Activated naive CD8-positive, alpha-beta T cell treated with anti-CD3 and anti-CD28 coated beads for 36 hours (primary cell): ENCODE measurements around the gene TERB2. TPM values are rescaled to one million over a fixed set of nuclear protein-coding genes. Genes with fewer than 3 reads are reported as not detected.
"Not testable (repeated sequence)": the region's sequence is repeated elsewhere in the genome, so short reads cannot be mapped to it uniquely, and the experiment has no call there.

Source experiments
- DNase-seq: peaks from one replicate; pipeline ENCODE4 v3.0.0; 2021
- H3K27ac Mint-ChIP-seq: one replicate; pipeline ENCODE4 v1.8.0; 2022; ENCODE audit warnings: mild to moderate bottlenecking, moderate library complexity, mixed read lengths
- H3K27me3 Mint-ChIP-seq: one replicate; pipeline ENCODE4 v1.8.0; 2022; ENCODE audit warnings: mild to moderate bottlenecking, mixed read lengths
- H3K36me3 Mint-ChIP-seq: one replicate; pipeline ENCODE4 v1.8.0; 2021; ENCODE audit warnings: mild to moderate bottlenecking, mixed read lengths
- H3K4me1 Mint-ChIP-seq: one replicate; pipeline ENCODE4 v1.8.0; 2021; ENCODE audit warnings: mixed read lengths
- H3K4me3 Mint-ChIP-seq: one replicate; pipeline ENCODE4 v1.8.0; 2022; ENCODE audit warnings: mild to moderate bottlenecking, moderate library complexity, mixed read lengths
- H3K9me3 Mint-ChIP-seq: one replicate; pipeline ENCODE4 v1.8.0; 2022; ENCODE audit warnings: mixed read lengths
- total RNA-seq, 2 experiments: library from RNA; stranded (reverse); gene quantifications; one replicate each; pipeline ENCODE4 v1.2.3, GENCODE V29; 2021

The TERB2 gene
- total RNA-seq, 2 experiments from 2014 or later: not detected

DNA sequence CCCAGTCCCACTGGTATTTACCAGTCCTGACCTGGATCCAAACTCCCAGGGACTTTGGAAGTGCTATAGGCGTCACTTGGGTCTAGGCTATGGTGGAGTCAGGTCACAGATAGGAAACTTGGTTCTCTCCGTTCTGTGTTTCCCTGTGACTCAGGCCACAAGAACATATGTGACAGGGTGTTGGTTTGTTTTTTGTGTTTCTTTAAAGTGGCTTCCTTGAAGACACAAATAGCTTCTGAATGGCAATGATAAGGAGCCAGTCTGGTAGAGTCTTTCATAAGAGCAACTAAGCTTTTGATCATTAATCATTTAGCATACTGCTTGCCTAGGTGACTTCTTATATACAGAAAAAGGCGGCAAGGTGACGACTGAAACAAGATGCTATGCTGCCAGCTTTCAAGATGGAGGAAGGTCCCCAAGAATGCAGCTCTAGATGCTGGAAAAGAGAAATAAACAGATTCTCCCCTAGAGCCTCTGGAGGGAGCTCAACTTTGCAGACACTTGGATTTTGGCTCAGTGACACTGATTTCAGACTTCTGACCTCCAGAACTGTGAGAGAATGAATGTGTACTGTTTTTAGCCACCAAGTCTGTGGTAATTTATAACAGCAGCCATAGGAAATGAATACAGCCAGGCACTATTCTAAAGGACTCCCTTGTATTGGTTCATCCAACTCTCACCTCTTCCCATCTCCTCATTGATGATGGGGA is 30.0 kb downstream of the TERB2 start:
- not testable (repeated sequence) for DNase-seq, H3K9me3 Mint-ChIP-seq, H3K36me3 Mint-ChIP-seq, H3K27ac Mint-ChIP-seq, H3K4me3 Mint-ChIP-seq, H3K4me1 Mint-ChIP-seq
- peaks cover 18% of the 10 kb centered on the region for H3K27me3 Mint-ChIP-seq

DNA sequence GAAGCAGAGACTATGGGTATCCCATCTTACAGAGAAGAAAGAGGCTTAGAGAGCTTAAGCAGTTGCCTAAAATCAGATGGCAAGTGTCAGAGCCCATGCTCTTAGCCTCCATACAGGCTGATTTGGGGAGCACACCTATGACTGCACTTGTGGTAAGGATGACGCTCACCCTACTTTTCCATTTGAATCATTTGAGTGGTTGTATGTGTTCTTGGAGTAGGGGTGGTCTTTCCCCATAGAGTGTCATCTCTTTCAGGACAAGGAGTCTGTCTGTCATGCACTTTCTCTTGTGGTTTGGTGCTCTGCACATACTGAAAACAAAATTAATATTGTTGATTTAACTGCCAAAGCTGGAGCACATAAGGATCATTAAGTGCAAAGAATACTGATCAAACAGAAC is 31.2 kb downstream of the TERB2 start:
- not testable (repeated sequence) for H3K9me3 Mint-ChIP-seq, H3K36me3 Mint-ChIP-seq, DNase-seq, H3K27ac Mint-ChIP-seq, H3K4me3 Mint-ChIP-seq, H3K4me1 Mint-ChIP-seq
- H3K27me3 Mint-ChIP-seq: peaks cover 24% of the 10 kb centered on the region

DNA sequence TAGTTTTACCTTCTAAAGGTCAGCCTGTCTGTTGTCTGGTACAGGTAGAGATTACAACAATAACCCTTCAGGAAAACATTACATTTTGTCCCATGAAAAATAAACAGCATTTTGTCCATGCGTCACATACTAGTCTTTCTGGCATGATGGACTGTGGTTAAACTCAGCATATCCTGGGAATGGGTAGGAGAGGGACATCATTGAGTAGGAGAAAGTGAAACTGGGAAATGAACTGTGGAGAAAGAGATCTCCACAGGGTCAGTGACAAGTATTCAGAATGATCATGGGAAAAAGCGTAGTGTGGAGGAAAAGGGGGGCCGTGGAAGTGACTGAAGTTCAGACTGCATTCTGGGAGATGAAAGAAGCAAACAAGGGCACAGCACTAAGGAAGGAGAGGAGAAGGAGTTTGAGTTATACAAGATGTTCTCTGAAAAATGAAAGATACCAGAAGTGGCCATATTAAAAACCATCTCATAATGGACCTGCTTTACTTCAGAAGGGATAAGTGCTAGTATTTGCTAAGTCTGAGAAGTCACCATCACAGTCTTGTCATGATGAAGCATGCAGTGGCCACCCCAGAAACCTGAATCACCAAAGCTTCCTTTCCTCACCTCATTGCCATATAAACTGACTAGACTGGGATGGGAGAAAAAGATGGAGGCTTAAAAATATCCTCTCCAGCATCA is 31.8 kb downstream of the TERB2 start:
- H3K27ac Mint-ChIP-seq, H3K4me1 Mint-ChIP-seq, H3K4me3 Mint-ChIP-seq, H3K9me3 Mint-ChIP-seq, H3K36me3 Mint-ChIP-seq, DNase-seq: not testable (repeated sequence)
- H3K27me3 Mint-ChIP-seq: peaks cover 25% of the 10 kb centered on the region

DNA sequence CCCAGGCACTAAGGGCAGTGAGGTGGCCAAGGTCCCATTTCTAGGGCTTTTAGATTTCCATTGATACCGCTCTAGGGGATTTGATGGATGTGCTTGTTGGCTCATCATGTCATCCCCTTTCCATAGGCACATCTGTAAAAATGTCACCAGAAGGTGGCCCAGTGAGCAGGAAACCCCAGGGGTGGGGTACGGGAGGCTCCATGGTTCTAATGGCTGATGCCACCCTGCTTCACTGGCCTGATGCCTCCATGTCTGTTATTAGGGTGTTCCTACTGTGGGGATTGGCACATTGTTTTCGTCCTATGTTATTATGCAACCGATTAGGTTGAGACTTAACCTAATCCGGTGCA is 32.4 kb downstream of the TERB2 start:
- peaks cover 25% of the 10 kb centered on the region for H3K27me3 Mint-ChIP-seq
- H3K4me1 Mint-ChIP-seq, DNase-seq, H3K9me3 Mint-ChIP-seq, H3K36me3 Mint-ChIP-seq, H3K27ac Mint-ChIP-seq, H3K4me3 Mint-ChIP-seq: not testable (repeated sequence)

DNA sequence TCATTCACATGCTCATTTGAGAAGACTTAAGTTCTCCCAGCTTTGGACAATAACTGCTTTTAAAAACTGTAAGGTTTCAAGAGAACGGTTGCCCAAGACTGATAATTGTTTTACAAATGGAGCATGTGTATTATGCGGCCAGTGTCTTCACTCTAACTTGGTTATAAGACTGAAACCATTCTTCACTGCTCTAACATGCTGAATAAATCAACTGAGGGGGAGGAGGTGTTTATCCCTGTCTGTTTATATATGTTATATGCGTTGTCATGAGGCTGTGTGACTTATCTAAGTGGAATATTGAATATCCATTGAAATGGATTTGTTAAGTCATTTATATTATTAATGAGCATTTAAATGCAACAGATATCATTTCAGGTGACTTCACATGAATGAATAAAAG is 41.1 kb downstream of the TERB2 start:
- not testable (repeated sequence) for DNase-seq, H3K4me3 Mint-ChIP-seq, H3K27me3 Mint-ChIP-seq, H3K36me3 Mint-ChIP-seq, H3K4me1 Mint-ChIP-seq, H3K9me3 Mint-ChIP-seq, H3K27ac Mint-ChIP-seq

DNA sequence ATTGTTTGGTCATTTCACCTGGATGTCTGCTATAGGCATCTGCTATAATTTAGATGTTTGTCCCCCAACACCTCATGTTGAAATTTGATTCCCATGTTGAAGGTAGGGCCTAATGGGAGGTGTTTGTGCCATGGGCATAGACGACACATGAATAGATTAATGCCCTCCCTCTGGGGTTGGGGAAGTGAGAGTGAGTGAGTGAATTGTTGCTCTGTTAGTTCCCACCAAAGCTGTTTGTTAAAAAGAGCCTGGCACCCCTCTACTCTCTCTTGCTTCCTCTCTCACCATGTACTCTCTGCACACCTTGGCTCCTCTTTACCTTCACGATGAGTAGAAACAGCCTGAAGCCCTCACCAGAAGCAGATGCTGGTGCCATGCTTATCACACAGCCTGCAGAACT is 42.6 kb downstream of the TERB2 start:
- peaks cover 4% of the 10 kb centered on the region for H3K4me1 Mint-ChIP-seq
- no peak overlapping the region for H3K4me3 Mint-ChIP-seq
- H3K36me3 Mint-ChIP-seq: no peaks in the 10 kb centered on the region
- H3K27me3 Mint-ChIP-seq: no peaks in the 10 kb centered on the region
- H3K27ac Mint-ChIP-seq: no peak overlapping the region
- DNase-seq: no peak
- H3K9me3 Mint-ChIP-seq: no peaks in the 10 kb centered on the region

DNA sequence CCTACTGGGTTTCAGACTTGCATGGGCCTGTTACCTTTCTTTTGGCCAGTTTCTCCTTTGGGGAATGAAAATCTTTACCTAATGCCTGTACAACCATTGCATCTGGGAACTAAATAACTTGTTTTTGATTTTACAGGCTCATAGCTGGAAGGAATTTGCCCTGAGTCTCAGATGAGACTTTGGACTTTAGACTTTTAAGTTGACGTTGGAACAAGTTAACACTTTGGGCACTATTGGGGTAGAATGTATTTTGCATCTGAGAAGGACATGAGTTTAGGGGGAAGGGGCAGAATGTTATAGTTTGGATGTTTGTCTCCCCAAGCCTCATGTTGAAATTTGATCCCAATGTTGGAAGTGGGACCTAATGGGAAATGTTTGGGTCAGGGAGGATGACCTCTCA is 44.7 kb downstream of the TERB2 start:
- H3K9me3 Mint-ChIP-seq, H3K4me1 Mint-ChIP-seq, H3K4me3 Mint-ChIP-seq, H3K27me3 Mint-ChIP-seq, DNase-seq, H3K36me3 Mint-ChIP-seq, H3K27ac Mint-ChIP-seq: not testable (repeated sequence)

DNA sequence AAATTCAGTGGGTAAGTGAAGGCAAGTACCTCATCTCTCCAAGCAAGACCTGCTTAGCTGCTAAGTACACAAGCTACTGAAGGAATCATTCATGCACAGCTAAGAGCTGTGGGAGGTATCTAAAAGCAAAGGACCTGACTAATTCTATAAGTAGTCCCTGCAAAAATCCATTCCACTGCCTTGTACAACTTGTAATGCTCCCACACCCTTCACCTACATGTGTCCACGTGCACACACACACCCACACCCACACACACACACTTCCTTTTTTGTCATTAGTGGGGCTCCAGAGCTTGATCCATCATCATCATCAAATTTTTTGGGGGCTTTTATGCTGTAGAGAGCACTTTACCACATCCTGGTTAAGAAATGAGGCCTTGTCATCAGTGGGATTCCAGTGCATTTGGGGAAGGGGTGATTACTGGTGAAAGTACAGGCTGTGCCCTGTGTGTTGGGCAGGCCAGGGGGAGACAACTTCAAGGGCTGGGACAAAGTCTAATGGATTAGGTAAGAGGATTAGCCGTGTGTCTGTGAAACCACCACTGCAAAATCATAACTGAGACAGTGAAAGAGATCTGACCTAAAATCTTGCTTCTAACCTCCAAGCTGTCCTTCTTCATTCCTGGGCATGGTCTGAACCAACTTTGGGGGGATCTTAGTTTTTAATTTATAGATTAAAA is 47.4 kb downstream of the TERB2 start:
- H3K4me3 Mint-ChIP-seq, DNase-seq, H3K27me3 Mint-ChIP-seq, H3K36me3 Mint-ChIP-seq, H3K27ac Mint-ChIP-seq, H3K9me3 Mint-ChIP-seq, H3K4me1 Mint-ChIP-seq: not testable (repeated sequence)

DNA sequence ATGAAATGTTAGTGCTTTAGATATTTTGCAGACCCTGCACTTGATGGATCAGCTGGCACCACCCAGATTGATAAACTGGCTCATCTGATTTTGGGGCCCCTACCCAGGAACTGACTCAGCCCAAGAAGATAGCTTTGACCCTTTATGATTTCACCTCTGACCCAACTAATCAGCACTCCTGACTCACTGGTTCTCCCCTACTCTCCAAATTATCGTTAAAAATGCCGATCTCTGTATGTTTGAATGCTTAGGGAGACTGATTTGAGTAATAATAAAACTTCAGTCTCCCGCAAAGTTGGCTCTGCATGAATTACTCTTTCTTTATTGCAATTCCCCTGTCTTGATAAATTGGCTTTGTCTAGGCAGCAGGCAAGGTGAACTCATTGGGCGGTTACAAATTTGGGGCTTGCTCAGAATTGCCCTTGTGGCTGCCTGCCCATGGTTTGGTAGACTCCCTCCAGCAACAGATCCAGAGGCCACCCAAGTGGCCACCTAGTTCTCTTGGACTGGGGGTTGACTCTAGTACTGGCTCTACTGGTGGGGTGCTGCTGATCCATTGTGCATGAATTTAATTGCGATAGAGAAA is 48.2 kb downstream of the TERB2 start:
- H3K36me3 Mint-ChIP-seq, DNase-seq, H3K4me3 Mint-ChIP-seq, H3K9me3 Mint-ChIP-seq, H3K27ac Mint-ChIP-seq, H3K27me3 Mint-ChIP-seq, H3K4me1 Mint-ChIP-seq: not testable (repeated sequence)

DNA sequence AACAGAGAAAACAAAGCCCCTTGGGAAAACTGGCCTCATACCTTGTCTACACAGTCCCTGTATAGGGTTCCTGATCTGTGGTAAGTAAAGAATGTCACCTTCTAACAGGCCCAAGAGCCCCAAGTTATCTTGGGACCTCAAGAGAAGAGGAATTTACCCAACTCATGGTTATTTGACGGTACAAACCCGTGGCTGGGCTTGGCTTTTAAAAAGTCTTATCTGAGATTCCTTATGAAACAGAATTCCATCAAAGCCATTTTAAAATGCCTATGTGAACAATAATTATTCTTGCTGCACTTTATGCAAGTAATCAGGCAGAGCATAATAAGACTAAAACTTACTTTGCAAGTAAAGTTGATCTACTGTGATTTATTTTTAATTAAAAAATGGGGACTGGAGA is 52.6 kb downstream of the TERB2 start:
- H3K9me3 Mint-ChIP-seq: no peaks in the 10 kb centered on the region
- peaks cover 8% of the 10 kb centered on the region for H3K27me3 Mint-ChIP-seq
- H3K36me3 Mint-ChIP-seq: no peaks in the 10 kb centered on the region
- H3K4me1 Mint-ChIP-seq: peaks cover under 1% of the 10 kb centered on the region
- H3K4me3 Mint-ChIP-seq: no peak overlapping the region
- DNase-seq: no peak
- no peak overlapping the region for H3K27ac Mint-ChIP-seq

DNA sequence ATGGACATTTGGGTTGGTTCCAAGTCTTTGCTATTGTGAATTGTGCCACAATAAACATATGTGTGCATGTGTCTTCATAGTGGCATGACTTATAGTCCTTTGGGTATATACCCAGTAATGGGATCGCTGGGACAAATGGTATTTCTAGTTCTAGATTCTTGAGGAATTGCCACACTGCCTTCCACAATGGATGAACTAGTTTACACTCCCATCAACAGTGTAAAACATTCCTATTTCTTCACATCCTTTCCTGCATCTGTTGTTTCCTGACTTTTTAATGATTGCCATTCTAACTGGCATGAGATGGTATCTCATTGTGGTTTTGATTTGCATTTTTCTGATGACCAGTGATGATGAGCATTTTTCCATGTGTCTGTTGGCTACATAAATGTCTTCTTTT is 58.6 kb downstream of the TERB2 start:
- H3K9me3 Mint-ChIP-seq, H3K4me1 Mint-ChIP-seq, H3K4me3 Mint-ChIP-seq: not testable (repeated sequence)

DNA sequence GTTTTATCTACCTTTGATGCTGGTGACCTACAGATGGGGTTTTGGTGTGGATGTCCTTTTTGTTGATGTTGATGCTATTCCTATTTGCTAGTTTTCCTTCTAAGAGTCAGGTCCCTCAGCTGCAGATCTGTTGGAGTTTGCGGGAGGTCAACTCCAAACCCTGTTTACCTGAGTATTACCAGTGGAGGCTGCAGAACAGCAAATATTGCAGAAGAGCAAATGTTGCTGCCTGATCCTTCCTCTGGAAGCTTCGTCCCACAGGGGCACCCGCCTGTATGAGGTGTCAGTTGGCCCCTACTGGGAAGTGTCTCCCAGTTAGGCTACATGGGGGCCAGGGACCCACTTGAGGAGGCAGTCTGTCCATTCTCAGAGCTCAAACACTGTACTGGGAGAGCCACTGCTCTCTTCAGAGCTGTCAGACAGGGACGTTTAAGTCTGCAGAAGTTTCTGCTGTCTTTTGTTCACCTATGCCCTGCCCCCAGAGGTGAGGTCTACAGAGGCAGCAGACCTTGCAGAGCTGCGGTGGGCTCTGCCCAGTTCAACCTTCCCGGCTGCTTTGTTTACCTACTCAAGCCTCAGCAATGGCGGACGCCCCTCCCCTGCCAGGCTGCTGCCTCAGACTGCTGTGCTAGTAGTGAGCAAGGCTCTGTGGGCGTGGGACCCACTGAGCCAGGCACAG is 63.9 kb downstream of the TERB2 start:
- not testable (repeated sequence) for H3K9me3 Mint-ChIP-seq, H3K4me3 Mint-ChIP-seq, H3K27ac Mint-ChIP-seq, H3K36me3 Mint-ChIP-seq, DNase-seq
- Mint-ChIP-seq H3K27me3 (peaks cover 31% of the 10 kb centered on the region), H3K4me1 (peaks cover 18% of the 10 kb centered on the region)

More for the DNA sequence above, 58.6 kb downstream of the TERB2 start:
- not testable (repeated sequence) for H3K27ac Mint-ChIP-seq, H3K36me3 Mint-ChIP-seq, DNase-seq
- H3K27me3 Mint-ChIP-seq: peaks cover 38% of the 10 kb centered on the region

DNA sequence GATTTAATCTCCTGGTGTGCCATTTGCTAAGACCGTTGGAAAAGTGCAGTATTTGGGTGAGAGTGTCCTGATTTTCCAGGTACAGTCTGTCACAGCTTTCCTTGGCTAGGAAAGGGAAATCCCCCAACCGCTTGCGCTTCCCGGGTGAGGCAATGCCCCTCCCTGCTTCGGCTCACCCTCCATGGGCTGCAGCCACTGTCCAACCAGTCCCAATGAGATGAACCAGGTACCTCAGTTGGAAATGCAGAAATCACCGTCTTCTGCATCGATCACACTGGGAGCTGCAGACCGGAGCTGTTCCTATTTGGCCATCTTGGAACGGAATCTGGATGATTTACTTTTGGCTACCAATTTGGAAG is 64.4 kb downstream of the TERB2 start:
- not testable (repeated sequence) for DNase-seq

DNA sequence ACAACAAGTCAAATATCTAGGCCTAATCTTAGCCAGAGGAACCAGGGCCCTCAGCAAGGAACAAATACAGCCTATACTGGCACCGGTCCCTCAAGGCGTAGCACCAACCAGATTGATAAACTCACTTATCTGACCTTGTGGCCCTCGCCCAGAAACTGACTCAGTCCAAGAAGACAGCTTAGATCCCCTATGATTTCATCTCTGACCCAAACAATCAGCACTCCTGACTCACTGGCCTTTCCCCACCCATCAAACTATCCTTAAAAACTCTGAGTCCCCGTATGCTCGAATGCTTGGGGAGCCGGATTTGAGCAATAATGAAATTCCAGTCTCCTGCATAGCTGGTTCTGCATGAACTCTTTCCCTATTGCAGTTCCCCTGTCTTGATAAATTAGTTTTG is 64.9 kb downstream of the TERB2 start:
- H3K4me1 Mint-ChIP-seq: peaks cover 26% of the 10 kb centered on the region
- no peak for DNase-seq
- H3K36me3 Mint-ChIP-seq: peaks cover 11% of the 10 kb centered on the region
- H3K9me3 Mint-ChIP-seq: no peaks in the 10 kb centered on the region
- H3K4me3 Mint-ChIP-seq: peak overlapping the region; percentile 42
- H3K27ac Mint-ChIP-seq: no peak overlapping the region
- H3K27me3 Mint-ChIP-seq: peaks cover 31% of the 10 kb centered on the region

More for the DNA sequence above, 64.4 kb downstream of the TERB2 start:
- peaks cover 21% of the 10 kb centered on the region for H3K4me1 Mint-ChIP-seq
- H3K27me3 Mint-ChIP-seq: peaks cover 31% of the 10 kb centered on the region
- H3K36me3 Mint-ChIP-seq, H3K4me3 Mint-ChIP-seq, H3K27ac Mint-ChIP-seq, H3K9me3 Mint-ChIP-seq: not testable (repeated sequence)
